ENCODE results near the gene NGEF. TPM values are rescaled to one million over a fixed set of nuclear protein-coding genes. Genes with fewer than 3 reads are reported as not detected.
"Not testable (repeated sequence)": the region's sequence is repeated elsewhere in the genome, so short reads cannot be mapped to it uniquely, and the experiment has no call there.

The NGEF gene
- total and polyA plus RNA-seq, 7 donors = 0.28 to 13.9 (median 10.8) TPM; not detected in 2

- intact Hi-C loops (cut with DNase I) = no loop called here
- H3K9me3 ChIP-seq = no peaks in the 10 kb centered on the region
- no peak overlapping the region for H3K4me3 ChIP-seq
- no peaks in the 10 kb centered on the region for H3K27me3 ChIP-seq
- TF ChIP-seq CTCF (IDR thresholded peaks at IDR 0.05) = no peak
- no peak for TF ChIP-seq POLR2AphosphoS5 (IDR thresholded peaks at IDR 0.05)
- TF ChIP-seq POLR2A (IDR thresholded peaks at IDR 0.05) = no peak
- TF ChIP-seq EP300 (IDR thresholded peaks at IDR 0.05) = no peak
- DNase-seq = no peak
- 38 to 68% methylated on average over 4 of the region's 4 CpGs for WGBS, 2 donors
- no peak overlapping the region for H3K27ac ChIP-seq
- peaks cover 0 to 77% (median 26%) of the 10 kb centered on the region in 4 donors for H3K36me3 ChIP-seq
- H3K4me1 ChIP-seq = peaks cover 0 to 20% (median 3%) of the 10 kb centered on the region in 4 donors
Measured at GRCh38 chr2:232857158-232857563, 155.9 kb downstream of the NGEF start.

- 19 to 55% methylated on average over 7 of the region's 7 CpGs for WGBS, 2 donors
- Histone ChIP-seq H3K9me3 (no peaks in the 10 kb centered on the region), H3K27me3 (no peaks in the 10 kb centered on the region), H3K4me3 (no peak overlapping the region), H3K36me3 (peaks cover 8 to 83% (median 45%) of the 10 kb centered on the region in 4 donors), H3K4me1 (peaks cover 0 to 20% (median 3%) of the 10 kb centered on the region in 4 donors), H3K27ac (peak overlapping the region in 1 of 4 donors; percentile 0)
- no peak for DNase-seq
- TF ChIP-seq POLR2A (IDR thresholded peaks at IDR 0.05) = no peak
- no peak for TF ChIP-seq CTCF (IDR thresholded peaks at IDR 0.05)
- no peak for TF ChIP-seq POLR2AphosphoS5 (IDR thresholded peaks at IDR 0.05)
- no peak for TF ChIP-seq EP300 (IDR thresholded peaks at IDR 0.05)
- intact Hi-C loops (cut with DNase I) = no loop called here
Measured at GRCh38 chr2:232854082-232854481, 159.0 kb downstream of the NGEF start.

GRCh38 chr2:232852676-232853075, 160.4 kb downstream of the NGEF start:
- Histone ChIP-seq H3K9me3 (no peaks in the 10 kb centered on the region), H3K4me1 (peaks cover 0 to 20% (median 3%) of the 10 kb centered on the region in 4 donors), H3K27ac (no peak overlapping the region), H3K36me3 (peaks cover 12 to 83% (median 48%) of the 10 kb centered on the region in 4 donors), H3K27me3 (no peaks in the 10 kb centered on the region), H3K4me3 (no peak overlapping the region)
- no peak for DNase-seq
- TF ChIP-seq CTCF (IDR thresholded peaks at IDR 0.05) (no peak), POLR2A (IDR thresholded peaks at IDR 0.05) (no peak), EP300 (IDR thresholded peaks at IDR 0.05) (no peak), POLR2AphosphoS5 (IDR thresholded peaks at IDR 0.05) (no peak)
- intact Hi-C loops (cut with DNase I) = loop anchor here (2.0 kb wide), 1 partner anchor 398 kb away; the partner anchor contains the start of gene ATG16L1
- WGBS, 2 donors = 20 to 53% methylated on average over 2 of the region's 2 CpGs

- intact Hi-C loops (cut with DNase I) = loop anchor here (2.0 kb wide), 1 partner anchor 399 kb away; the partner anchor contains the start of gene ATG16L1
- DNase-seq, H3K27me3 ChIP-seq, H3K9me3 ChIP-seq, H3K27ac ChIP-seq, H3K4me3 ChIP-seq: not testable (repeated sequence)
- WGBS, 2 donors = 87 to 93% methylated on average over 11 of the region's 11 CpGs
- Histone ChIP-seq H3K36me3 (peaks cover 12 to 83% (median 49%) of the 10 kb centered on the region in 4 donors), H3K4me1 (peaks cover 0 to 20% (median 3%) of the 10 kb centered on the region in 4 donors)
Measured at GRCh38 chr2:232852081-232852480, 161.0 kb downstream of the NGEF start.

GRCh38 chr2:232850039-232850438, 163.0 kb downstream of the NGEF start:
- Histone ChIP-seq H3K9me3 (no peaks in the 10 kb centered on the region), H3K4me1 (peaks cover 0 to 20% (median 3%) of the 10 kb centered on the region in 4 donors), H3K27me3 (no peaks in the 10 kb centered on the region), H3K4me3 (no peak overlapping the region), H3K27ac (no peak overlapping the region), H3K36me3 (peaks cover 17 to 83% (median 55%) of the 10 kb centered on the region in 4 donors)
- DNase-seq = no peak
- WGBS, 2 donors = 95 to 98% methylated on average over 3 of the region's 3 CpGs
- no peak for TF ChIP-seq EP300 (IDR thresholded peaks at IDR 0.05)
- no peak for TF ChIP-seq CTCF (IDR thresholded peaks at IDR 0.05)
- no peak for TF ChIP-seq POLR2A (IDR thresholded peaks at IDR 0.05)
- TF ChIP-seq POLR2AphosphoS5 (IDR thresholded peaks at IDR 0.05) = no peak
- intact Hi-C loops (cut with DNase I) = no loop called here
